ENCODE results near the gene ANKRD13A.

Gene ANKRD13A

GRCh38 chr12:110088936-110089335 lies 89.7 kb downstream of the ANKRD13A start:
- Histone ChIP-seq H3K36me3 (ENCODE audit: insufficient read depth, low read length) (no peaks in the 10 kb centered on the region), H3K9me3 (ENCODE audit: insufficient read depth, low read depth, low read length) (no peaks in the 10 kb centered on the region), H3K4me1 (ENCODE audit: insufficient read depth, low read length) (no peaks in the 10 kb centered on the region), H3K9ac (ENCODE audit: low read depth, low read length) (no peak overlapping the region), H3K27ac (ENCODE audit: low read depth, low read length) (no peak overlapping the region), H3K4me3 (ENCODE audit: low read length) (no peak overlapping the region), H3K27me3 (ENCODE audit: insufficient read depth, low read length) (peaks cover 3% of the 10 kb centered on the region; the same call in 1 of the 2 replicates)
- 92% methylated on average over 5 of the region's 5 CpGs for WGBS
